ENCODE results near the gene NUDT15. TPM values are rescaled to one million over a fixed set of nuclear protein-coding genes. Genes with fewer than 3 reads are reported as not detected.
"Not testable (repeated sequence)": the region's sequence is repeated elsewhere in the genome, so short reads cannot be mapped to it uniquely, and the experiment has no call there.

The NUDT15 gene
- total and polyA plus RNA-seq, 10 of the 15 experiments (the other 5 are each of a cell fraction or from before 2014, with no cell fraction given): 11.4 to 26.7 (median 18.0) TPM

DNA sequence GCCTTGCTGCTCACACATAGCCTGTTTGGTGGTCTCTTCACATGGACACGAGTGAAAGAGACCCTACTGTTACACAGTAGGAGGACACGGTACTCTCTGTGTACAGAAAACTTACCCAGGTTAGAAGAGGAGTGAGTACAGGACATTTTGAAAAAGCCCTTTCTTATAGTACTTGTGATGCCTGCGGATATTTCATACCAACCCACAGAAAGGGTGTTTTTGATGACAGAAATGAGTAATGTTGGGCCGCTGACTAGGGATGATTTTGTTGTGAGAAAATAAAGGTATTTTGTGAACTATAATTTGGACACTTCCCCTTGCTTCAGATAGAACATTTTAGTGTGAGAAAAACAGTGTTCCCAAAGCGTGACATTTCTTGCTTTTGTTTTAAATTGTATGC is 18.2 kb downstream of the NUDT15 start:
- SMC1A ChIA-PET (ENCODE audit: uncharacterized antibody, unreplicated experiment): no interaction called here
- Histone ChIP-seq H3K9ac (ENCODE audit: control insufficient read depth, insufficient read depth, low read length) (no peak overlapping the region), H3K4me3 (no peak overlapping the region), H3K4me2 (ENCODE audit: control insufficient read depth, insufficient read depth) (no peak overlapping the region), H3K27me3 (replicated peaks in 1 of 2; ENCODE audit: control insufficient read depth in 2 of 2, insufficient read depth in 2 of 2, low read length in 1 of 2) (no peaks in the 10 kb centered on the region), H3K36me3 (ENCODE audit: control insufficient read depth in 2 of 2, insufficient read depth in 2 of 2, low read length in 1 of 2) (peaks cover 0 to 6% of the 10 kb centered on the region in 2 experiments; a peak in 2 of 4 replicates), H3K79me2 (ENCODE audit: control insufficient read depth, insufficient read depth, low read length) (no peaks in the 10 kb centered on the region), H3K27ac (ENCODE audit: control insufficient read depth, insufficient read depth) (no peak overlapping the region), H3K4me1 (ENCODE audit: control insufficient read depth, insufficient read depth, low read length) (no peaks in the 10 kb centered on the region), H4K20me1 (ENCODE audit: control insufficient read depth, insufficient read depth) (no peaks in the 10 kb centered on the region), H2AFZ (ENCODE audit: control insufficient read depth, low read depth, low read length) (no peak overlapping the region), H3K9me3 (replicated peaks; ENCODE audit: control insufficient read depth, insufficient read depth, low read length) (no peaks in the 10 kb centered on the region)
- ATAC-seq (no peak), DNase-seq (ENCODE audit: low read depth, low spot score) (no peak), FAIRE-seq (no peak)
- POLR2A ChIA-PET: no interaction called here
- RAD21 ChIA-PET (ENCODE audit: unreplicated experiment): no interaction called here
- intact Hi-C loops (cut with micrococcal nuclease; ENCODE audit: unreplicated experiment): no loop called here
- TF ChIP-seq CHD1 (IDR thresholded peaks at IDR 0.05; ENCODE audit: low read depth, low read length): no peak
- TF ChIP-seq, protein P1, sequence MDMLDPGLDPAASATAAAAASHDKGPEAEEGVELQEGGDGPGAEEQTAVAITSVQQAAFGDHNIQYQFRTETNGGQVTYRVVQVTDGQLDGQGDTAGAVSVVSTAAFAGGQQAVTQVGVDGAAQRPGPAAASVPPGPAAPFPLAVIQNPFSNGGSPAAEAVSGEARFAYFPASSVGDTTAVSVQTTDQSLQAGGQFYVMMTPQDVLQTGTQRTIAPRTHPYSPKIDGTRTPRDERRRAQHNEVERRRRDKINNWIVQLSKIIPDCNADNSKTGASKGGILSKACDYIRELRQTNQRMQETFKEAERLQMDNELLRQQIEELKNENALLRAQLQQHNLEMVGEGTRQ (IDR thresholded peaks at IDR 0.05; ENCODE audit: borderline replicate concordance, low read depth, low read length): no peak
- TF ChIP-seq, protein P2, sequence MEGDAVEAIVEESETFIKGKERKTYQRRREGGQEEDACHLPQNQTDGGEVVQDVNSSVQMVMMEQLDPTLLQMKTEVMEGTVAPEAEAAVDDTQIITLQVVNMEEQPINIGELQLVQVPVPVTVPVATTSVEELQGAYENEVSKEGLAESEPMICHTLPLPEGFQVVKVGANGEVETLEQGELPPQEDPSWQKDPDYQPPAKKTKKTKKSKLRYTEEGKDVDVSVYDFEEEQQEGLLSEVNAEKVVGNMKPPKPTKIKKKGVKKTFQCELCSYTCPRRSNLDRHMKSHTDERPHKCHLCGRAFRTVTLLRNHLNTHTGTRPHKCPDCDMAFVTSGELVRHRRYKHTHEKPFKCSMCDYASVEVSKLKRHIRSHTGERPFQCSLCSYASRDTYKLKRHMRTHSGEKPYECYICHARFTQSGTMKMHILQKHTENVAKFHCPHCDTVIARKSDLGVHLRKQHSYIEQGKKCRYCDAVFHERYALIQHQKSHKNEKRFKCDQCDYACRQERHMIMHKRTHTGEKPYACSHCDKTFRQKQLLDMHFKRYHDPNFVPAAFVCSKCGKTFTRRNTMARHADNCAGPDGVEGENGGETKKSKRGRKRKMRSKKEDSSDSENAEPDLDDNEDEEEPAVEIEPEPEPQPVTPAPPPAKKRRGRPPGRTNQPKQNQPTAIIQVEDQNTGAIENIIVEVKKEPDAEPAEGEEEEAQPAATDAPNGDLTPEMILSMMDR (IDR thresholded peaks at IDR 0.05 in 2 of 3, conservative IDR thresholded peaks at IDR 0.05 in 1 of 3; ENCODE audit: control insufficient read depth in 2 of 3, extremely low read depth in 1 of 3, insufficient read depth in 1 of 3, low read depth in 3 of 3, low read length in 3 of 3): no peak
- no peak for TF ChIP-seq NRF1 (conservative IDR thresholded peaks at IDR 0.05; ENCODE audit: low read depth, low read length)
- TF ChIP-seq ETV6 (conservative IDR thresholded peaks at IDR 0.05 in 1 of 2, IDR thresholded peaks at IDR 0.05 in 1 of 2; ENCODE audit: borderline replicate concordance in 1 of 2, low read depth in 1 of 2): no peak
- no peak for TF ChIP-seq SP1 (IDR thresholded peaks at IDR 0.05; ENCODE audit: low read depth, low read length)
- no peak for TF ChIP-seq TCF3 (IDR thresholded peaks at IDR 0.05; ENCODE audit: borderline replicate concordance, insufficient read depth, low read depth, low read length)
- no peak for TF ChIP-seq NFYB (IDR thresholded peaks at IDR 0.05; ENCODE audit: insufficient read depth, low read depth, low read length)
- TF ChIP-seq NFYA (IDR thresholded peaks at IDR 0.05; ENCODE audit: borderline replicate concordance, low read depth, low read length): no peak
- CTCF ChIA-PET: no interaction called here
- no TSS peak for BruUV-seq (replicated peaks)
- in situ Hi-C loops (cut with MboI): no loop called here
- WGBS (ENCODE audit: insufficient coverage, insufficient replicate concordance, low lambda C conversion rate, missing lambda C conversion rate): 47% methylated on average over 5 of the region's 5 CpGs

DNA sequence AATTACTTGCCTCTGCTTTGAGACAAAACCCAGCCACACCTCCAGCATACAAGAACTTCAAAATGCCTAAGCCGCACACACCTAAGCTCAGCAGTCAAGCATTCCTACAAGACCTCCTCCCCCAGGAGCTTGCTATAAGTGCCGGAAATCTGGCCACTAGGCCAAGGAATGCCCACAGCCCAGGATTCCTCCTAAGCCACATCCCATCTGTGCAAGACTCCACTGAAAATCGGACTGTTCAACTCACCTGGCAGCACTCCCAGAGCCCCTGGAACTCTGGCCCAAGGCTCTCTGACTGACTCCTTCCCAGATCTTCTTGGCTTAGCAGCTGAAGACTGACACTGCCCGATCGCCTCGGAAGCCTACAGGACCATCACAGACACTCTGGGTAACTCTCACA is 21.0 kb downstream of the NUDT15 start:
- 87% methylated on average over 6 of the region's 6 CpGs for WGBS (ENCODE audit: insufficient coverage, insufficient replicate concordance, low lambda C conversion rate, missing lambda C conversion rate)
- DNase-seq (ENCODE audit: low read depth, low spot score); intact Hi-C loops (cut with micrococcal nuclease; ENCODE audit: unreplicated experiment): not testable (repeated sequence)

More for the DNA sequence above, 21.0 kb downstream of the NUDT15 start:
- H3K27me3 ChIP-seq (replicated peaks in 1 of 2; ENCODE audit: control insufficient read depth in 2 of 2, insufficient read depth in 2 of 2, low read length in 1 of 2); H3K36me3 ChIP-seq (ENCODE audit: control insufficient read depth in 2 of 2, insufficient read depth in 2 of 2, low read length in 1 of 2); H3K27ac ChIP-seq (ENCODE audit: control insufficient read depth, insufficient read depth); H3K9me3 ChIP-seq (replicated peaks; ENCODE audit: control insufficient read depth, insufficient read depth, low read length); in situ Hi-C loops (cut with MboI); H3K9ac ChIP-seq (ENCODE audit: control insufficient read depth, insufficient read depth, low read length); H3K4me2 ChIP-seq (ENCODE audit: control insufficient read depth, insufficient read depth); CTCF ChIA-PET; RAD21 ChIA-PET (ENCODE audit: unreplicated experiment); POLR2A ChIA-PET; H2AFZ ChIP-seq (ENCODE audit: control insufficient read depth, low read depth, low read length); ATAC-seq; BruUV-seq (replicated peaks); H3K4me1 ChIP-seq (ENCODE audit: control insufficient read depth, insufficient read depth, low read length); H4K20me1 ChIP-seq (ENCODE audit: control insufficient read depth, insufficient read depth); FAIRE-seq; H3K4me3 ChIP-seq; H3K79me2 ChIP-seq (ENCODE audit: control insufficient read depth, insufficient read depth, low read length): not testable (repeated sequence)
- SMC1A ChIA-PET (ENCODE audit: uncharacterized antibody, unreplicated experiment): interaction anchor here (0.7 kb wide), 1 partner anchor 10 kb away, joined by 3 read pairs; no protein-coding TSS in a partner anchor

Data from GM12878 (cell line).